Upper lobe of left lung (tissue), 4 donors: Measurements from ENCODE around the gene RCE1.

ENCODE experiments used
- EP300 ChIP-seq, 4 donors: sonication (generic); formaldehyde crosslinking; IDR thresholded peaks; one replicate each; pipeline ENCODE4 v1.5.1; 2017; ENCODE audit warnings: antibody characterized with exemption in 4 of 4, control low read depth in 2 of 4
- POLR2A ChIP-seq, 4 donors: fragments of 450-650 bp; IDR thresholded peaks; one replicate each; pipeline ENCODE4 v1.5.1; 2016 to 2017; ENCODE audit warnings: antibody characterized with exemption in 4 of 4, mild to moderate bottlenecking in 2 of 4
- TF ChIP-seq, protein P1 (sequence below), 6 experiments: fragments of 450-650 bp in 4 of 6; fragments of 200-600 bp in 2 of 6; sonication (generic) in 2 of 6; IDR thresholded peaks; one replicate each; pipeline ENCODE4 v1.5.1; 2016 to 2019; ENCODE audit warnings: antibody characterized with exemption in 6 of 6

DNA sequence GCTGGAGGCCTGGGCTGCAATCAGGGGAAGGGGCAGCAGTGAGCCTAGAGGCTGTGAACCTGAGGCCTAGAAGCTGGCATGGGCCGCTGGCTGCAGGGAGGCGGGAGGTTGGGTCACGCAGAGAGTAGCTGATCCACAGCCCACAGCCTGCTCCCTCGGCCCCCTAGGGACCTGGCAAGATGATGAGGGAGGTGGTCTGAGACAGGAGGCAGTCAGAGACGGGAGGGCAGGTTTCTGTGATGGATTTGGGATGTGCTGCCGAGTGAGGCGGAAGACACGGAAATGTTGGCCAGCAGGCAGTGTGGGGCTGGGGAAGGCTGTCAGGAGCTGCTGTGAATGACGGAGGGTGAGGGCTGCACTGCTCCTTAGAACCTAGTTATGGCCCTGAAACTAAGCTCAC, 36.3 kb downstream of the RCE1 start:
- TF ChIP-seq EP300 (IDR thresholded peaks at IDR 0.05) (no peak), POLR2A (IDR thresholded peaks at IDR 0.05) (no peak)
- TF ChIP-seq, protein P1, sequence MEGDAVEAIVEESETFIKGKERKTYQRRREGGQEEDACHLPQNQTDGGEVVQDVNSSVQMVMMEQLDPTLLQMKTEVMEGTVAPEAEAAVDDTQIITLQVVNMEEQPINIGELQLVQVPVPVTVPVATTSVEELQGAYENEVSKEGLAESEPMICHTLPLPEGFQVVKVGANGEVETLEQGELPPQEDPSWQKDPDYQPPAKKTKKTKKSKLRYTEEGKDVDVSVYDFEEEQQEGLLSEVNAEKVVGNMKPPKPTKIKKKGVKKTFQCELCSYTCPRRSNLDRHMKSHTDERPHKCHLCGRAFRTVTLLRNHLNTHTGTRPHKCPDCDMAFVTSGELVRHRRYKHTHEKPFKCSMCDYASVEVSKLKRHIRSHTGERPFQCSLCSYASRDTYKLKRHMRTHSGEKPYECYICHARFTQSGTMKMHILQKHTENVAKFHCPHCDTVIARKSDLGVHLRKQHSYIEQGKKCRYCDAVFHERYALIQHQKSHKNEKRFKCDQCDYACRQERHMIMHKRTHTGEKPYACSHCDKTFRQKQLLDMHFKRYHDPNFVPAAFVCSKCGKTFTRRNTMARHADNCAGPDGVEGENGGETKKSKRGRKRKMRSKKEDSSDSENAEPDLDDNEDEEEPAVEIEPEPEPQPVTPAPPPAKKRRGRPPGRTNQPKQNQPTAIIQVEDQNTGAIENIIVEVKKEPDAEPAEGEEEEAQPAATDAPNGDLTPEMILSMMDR (IDR thresholded peaks at IDR 0.05): no peak
